ENCODE data around the gene RPS13. TPM values are rescaled to one million over a fixed set of nuclear protein-coding genes. Genes with fewer than 3 reads are reported as not detected.

Gene RPS13
- total RNA-seq, 1 donor from 2014 or later, result 1,617 TPM

DNA sequence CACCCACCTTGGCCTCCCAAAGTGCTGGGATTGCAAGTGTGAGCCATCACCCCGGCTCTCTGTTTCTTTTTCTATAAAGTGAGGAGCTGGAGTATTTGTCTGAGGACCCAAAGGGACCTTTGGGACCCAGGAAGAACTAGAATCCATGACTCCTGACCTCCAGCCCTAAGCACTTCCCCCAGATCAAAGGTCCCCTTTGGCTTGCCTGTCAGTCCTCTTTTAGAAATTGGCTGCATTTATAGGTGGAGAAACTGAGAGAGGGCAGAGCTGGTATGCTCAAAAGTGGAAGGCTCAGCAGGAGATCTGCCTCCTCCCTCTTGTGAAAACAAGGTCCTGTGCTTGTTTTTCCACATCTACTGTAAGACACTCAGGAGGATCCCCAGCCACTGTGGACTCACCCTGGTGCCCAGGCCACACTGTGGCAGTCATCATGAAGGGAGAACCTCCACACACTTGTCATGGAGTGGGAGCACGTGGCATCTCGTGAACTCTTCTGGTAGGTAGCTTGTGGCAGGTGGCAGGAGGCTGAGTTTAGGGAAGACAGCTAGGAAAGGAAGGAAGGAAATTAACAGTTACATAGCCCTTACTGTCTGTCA, 50.9 kb downstream of the RPS13 start:
- Mint-ChIP-seq H3K4me1 (no peaks in the 10 kb centered on the region), H3K4me3 (no peak overlapping the region), H3K9me3 (no peaks in the 10 kb centered on the region), H3K27me3 (no peaks in the 10 kb centered on the region), H3K27ac (no peak overlapping the region), H3K36me3 (ENCODE audit: low read depth) (no peaks in the 10 kb centered on the region)
- ATAC-seq (ENCODE audit: low read depth) (no peak), DNase-seq (no peak)
- ChIA-PET POLR2A (interaction anchor here (1.0 kb wide), 1 partner anchor 51 kb away, joined by 3 read pairs; the partner anchor contains the start of gene RPS13), CTCF (no interaction called here)
- intact Hi-C loops (cut with micrococcal nuclease), result no loop called here
- TF ChIP-seq, protein P1, sequence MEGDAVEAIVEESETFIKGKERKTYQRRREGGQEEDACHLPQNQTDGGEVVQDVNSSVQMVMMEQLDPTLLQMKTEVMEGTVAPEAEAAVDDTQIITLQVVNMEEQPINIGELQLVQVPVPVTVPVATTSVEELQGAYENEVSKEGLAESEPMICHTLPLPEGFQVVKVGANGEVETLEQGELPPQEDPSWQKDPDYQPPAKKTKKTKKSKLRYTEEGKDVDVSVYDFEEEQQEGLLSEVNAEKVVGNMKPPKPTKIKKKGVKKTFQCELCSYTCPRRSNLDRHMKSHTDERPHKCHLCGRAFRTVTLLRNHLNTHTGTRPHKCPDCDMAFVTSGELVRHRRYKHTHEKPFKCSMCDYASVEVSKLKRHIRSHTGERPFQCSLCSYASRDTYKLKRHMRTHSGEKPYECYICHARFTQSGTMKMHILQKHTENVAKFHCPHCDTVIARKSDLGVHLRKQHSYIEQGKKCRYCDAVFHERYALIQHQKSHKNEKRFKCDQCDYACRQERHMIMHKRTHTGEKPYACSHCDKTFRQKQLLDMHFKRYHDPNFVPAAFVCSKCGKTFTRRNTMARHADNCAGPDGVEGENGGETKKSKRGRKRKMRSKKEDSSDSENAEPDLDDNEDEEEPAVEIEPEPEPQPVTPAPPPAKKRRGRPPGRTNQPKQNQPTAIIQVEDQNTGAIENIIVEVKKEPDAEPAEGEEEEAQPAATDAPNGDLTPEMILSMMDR (IDR thresholded peaks at IDR 0.05), result no peak

DNA sequence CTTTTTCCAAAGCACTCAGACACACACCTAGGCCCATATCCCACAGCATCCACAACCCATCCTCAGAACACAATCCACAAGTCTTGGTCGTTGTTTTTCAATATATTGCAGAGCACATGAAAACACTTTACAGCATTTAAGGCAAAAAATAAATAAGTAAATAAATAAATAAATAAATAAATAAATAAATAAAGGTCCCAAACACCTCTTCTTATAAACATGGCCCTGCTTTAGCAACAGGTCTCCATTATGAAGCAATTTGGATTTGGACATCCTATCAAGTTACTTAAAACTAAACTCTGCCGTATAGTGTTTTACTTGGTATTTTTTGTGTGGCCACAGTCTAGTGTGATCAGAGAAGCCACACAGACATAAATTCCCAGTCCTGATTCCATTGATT, 52.5 kb downstream of the RPS13 start:
- CTCF ChIA-PET, result no interaction called here
- intact Hi-C loops (cut with micrococcal nuclease), result no loop called here
- POLR2A ChIA-PET, result no interaction called here
- no peaks in the 10 kb centered on the region for H3K9me3 Mint-ChIP-seq
- H3K27me3 Mint-ChIP-seq, result no peaks in the 10 kb centered on the region
- no peaks in the 10 kb centered on the region for H3K36me3 Mint-ChIP-seq (ENCODE audit: low read depth)
- no peak for DNase-seq
- no peak overlapping the region for H3K4me3 Mint-ChIP-seq
- H3K4me1 Mint-ChIP-seq, result no peaks in the 10 kb centered on the region
- TF ChIP-seq, protein P1 (IDR thresholded peaks at IDR 0.05), result no peak
- no peak overlapping the region for H3K27ac Mint-ChIP-seq
- no peak for ATAC-seq (ENCODE audit: low read depth)

Other genes with a start within 250 kb of the RPS13 start
- gene PLEKHA7, start 63.3 kb downstream of the RPS13 start, total RNA-seq, result 4.9 and 6.8 TPM in 2 replicates
- 35.9 and 41.2 TPM in 2 replicates for gene PIK3C2A, start 130.3 kb upstream of the RPS13 start, total RNA-seq
- gene NUCB2, start 199.1 kb upstream of the RPS13 start, total RNA-seq, result 6.2 and 6.8 TPM in 2 replicates

Data from activated B cell treated with CpG ODN at 0.5 μM for 24 hours (primary cell).